ENCODE results near the gene LRP5. TPM values are rescaled to one million over a fixed set of nuclear protein-coding genes. Genes with fewer than 3 reads are reported as not detected.
A peak's percentile ranks its signal among the peaks of the same experiment; 100 is the strongest.

The LRP5 gene
- total RNA-seq, 1 donor from 2014 or later, result 20.2 TPM

DNA sequence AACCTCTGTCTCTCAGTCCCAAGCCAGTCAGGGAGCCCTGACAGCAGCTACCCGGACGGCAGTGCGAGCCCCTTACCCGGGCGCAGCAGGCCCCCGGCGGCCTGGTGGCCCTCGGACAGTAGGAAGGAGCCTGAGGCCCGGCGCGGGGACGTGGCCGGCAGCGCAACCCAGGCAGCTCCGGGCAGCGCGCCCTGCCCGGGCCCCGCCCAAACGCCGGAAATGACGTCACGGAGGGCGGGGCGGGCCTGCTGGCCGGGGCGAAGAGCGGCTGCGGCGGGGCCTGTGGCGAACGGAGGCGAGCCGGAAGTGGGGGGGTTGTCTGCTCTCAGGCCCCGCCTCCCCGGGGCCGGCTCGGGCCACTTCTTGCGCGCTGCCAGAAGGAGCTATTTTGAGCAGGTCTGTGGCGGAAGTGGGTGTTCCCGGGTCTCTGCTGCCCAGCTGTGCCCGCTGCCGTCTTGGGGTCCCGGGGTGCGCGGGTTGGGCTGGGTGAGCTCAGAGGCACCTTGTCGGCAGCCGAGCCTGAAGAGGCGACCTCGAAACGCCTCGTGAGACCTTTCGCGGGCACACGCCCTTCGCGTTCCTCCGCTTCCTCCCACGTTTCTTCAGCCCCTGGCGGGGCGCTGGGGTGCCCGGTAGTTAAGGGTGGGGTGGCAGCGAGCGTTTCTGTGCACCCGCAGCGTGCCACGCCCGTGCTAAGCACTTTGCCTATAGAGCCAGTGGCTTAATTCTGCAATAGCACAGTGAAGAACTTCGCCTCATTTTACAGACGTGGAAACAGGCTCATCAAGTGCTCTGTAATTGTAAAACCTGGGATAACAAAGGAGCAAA is 40.4 kb upstream of the LRP5 start, which contains the start of gene C11orf24:
Gene C11orf24, minus strand, starts transcription at position 193 of the 828 bp plus-strand sequence. CDS start 8,206 bp downstream, outside the sequence.
- H3K27ac ChIP-seq (ENCODE audit: low read depth, low read length), result peak within 1 kb of the TSS; percentile 94
- DNase-seq (ENCODE audit: low read depth), result peak; percentile 79

DNA sequence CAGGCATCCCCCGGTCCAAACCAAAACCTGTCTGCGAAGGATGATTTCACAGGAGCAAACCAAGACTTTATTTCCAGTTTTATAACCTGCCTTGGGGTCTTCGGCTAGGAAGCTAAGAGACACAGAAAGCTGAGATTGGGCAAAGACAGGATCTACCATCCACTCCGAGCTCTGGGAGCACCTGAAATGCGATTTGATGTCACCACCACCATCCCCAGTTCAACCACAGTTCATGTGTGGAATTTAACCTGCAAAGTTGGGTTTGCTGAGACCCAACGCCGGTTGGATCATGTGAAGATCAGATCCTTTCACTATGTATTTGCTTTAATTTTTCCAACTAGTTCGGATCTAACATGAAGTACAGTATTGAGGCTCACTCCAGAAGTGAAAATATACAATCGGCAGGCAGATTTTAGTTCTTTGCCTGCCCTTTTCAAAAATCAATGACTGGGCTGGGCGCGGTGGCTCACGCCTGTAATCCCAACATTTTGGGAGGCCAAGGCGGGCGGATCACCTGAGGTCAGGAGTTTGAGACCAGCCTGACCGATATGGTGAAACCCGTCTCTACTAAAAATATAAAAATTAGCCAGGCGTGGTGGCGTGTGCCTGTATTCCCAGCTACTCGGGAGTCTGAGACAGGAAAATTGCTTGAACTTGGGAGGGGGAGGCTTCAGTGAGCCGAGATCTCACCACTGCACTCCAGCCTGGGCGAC is 39.2 kb upstream of the LRP5 start:
- H3K27me3 Mint-ChIP-seq (ENCODE audit: low read depth, unreplicated experiment), result no peaks in the 10 kb centered on the region
- no peak overlapping the region for H3K9ac ChIP-seq (ENCODE audit: low read length)
- no peak overlapping the region for H2AFZ ChIP-seq (ENCODE audit: low read depth, low read length)
- peaks cover 35% of the 10 kb centered on the region for H3K79me2 ChIP-seq (ENCODE audit: insufficient read depth, low read length)
- peaks cover 24% of the 10 kb centered on the region for H4K20me1 ChIP-seq (ENCODE audit: insufficient read depth, low read length)
- FAIRE-seq, result no peak
- peaks cover 22% of the 10 kb centered on the region for H3K4me1 Mint-ChIP-seq (ENCODE audit: low read depth, unreplicated experiment)
- H3K4me3 ChIP-seq (ENCODE audit: insufficient read depth, low read depth, low read length), result no peak overlapping the region
- peak overlapping the region; percentile 89 for H3K4me2 ChIP-seq (ENCODE audit: low read length)
- H3K27me3 ChIP-seq (ENCODE audit: insufficient read depth, low read length), result no peaks in the 10 kb centered on the region
- H3K9me3 Mint-ChIP-seq (ENCODE audit: unreplicated experiment), result no peaks in the 10 kb centered on the region
- no peak overlapping the region for H3K27ac Mint-ChIP-seq (ENCODE audit: unreplicated experiment)
- H3K4me1 ChIP-seq (ENCODE audit: insufficient read depth, low read length), result peaks cover 18% of the 10 kb centered on the region
- H3K4me3 Mint-ChIP-seq (ENCODE audit: unreplicated experiment), result peak overlapping the region; percentile 99
- no peaks in the 10 kb centered on the region for H3K36me3 ChIP-seq (ENCODE audit: insufficient read depth, low read length)
- DNase-seq (ENCODE audit: low read depth), result no peak
- H3K27ac ChIP-seq (ENCODE audit: low read depth, low read length), result no peak overlapping the region
- H3K9me3 ChIP-seq (ENCODE audit: insufficient read depth, low read depth, low read length), result no peaks in the 10 kb centered on the region
- peaks cover 1% of the 10 kb centered on the region for H3K36me3 Mint-ChIP-seq (ENCODE audit: low read depth, unreplicated experiment)
- no peak for TF ChIP-seq EZH2 (IDR thresholded peaks at IDR 0.05; ENCODE audit: insufficient read depth, low read length)
- TF ChIP-seq, protein P1, sequence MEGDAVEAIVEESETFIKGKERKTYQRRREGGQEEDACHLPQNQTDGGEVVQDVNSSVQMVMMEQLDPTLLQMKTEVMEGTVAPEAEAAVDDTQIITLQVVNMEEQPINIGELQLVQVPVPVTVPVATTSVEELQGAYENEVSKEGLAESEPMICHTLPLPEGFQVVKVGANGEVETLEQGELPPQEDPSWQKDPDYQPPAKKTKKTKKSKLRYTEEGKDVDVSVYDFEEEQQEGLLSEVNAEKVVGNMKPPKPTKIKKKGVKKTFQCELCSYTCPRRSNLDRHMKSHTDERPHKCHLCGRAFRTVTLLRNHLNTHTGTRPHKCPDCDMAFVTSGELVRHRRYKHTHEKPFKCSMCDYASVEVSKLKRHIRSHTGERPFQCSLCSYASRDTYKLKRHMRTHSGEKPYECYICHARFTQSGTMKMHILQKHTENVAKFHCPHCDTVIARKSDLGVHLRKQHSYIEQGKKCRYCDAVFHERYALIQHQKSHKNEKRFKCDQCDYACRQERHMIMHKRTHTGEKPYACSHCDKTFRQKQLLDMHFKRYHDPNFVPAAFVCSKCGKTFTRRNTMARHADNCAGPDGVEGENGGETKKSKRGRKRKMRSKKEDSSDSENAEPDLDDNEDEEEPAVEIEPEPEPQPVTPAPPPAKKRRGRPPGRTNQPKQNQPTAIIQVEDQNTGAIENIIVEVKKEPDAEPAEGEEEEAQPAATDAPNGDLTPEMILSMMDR (IDR thresholded peaks at IDR 0.05; ENCODE audit: insufficient read depth, low read depth, low read length), result no peak

More for the DNA sequence above, 40.4 kb upstream of the LRP5 start, which contains the start of gene C11orf24:
- TF ChIP-seq EZH2 (IDR thresholded peaks at IDR 0.05; ENCODE audit: insufficient read depth, low read length), result no peak
- TF ChIP-seq, protein P1 (IDR thresholded peaks at IDR 0.05; ENCODE audit: insufficient read depth, low read depth, low read length), result no peak
- Histone ChIP-seq H3K4me2 (ENCODE audit: low read length) (peak within 1 kb of the TSS; percentile 89), H3K79me2 (ENCODE audit: insufficient read depth, low read length) (peaks cover 47% of the 10 kb centered on the region), H4K20me1 (ENCODE audit: insufficient read depth, low read length) (peaks cover 36% of the 10 kb centered on the region), H2AFZ (ENCODE audit: low read depth, low read length) (peak within 1 kb of the TSS; percentile 98), H3K9ac (ENCODE audit: low read length) (peak within 1 kb of the TSS; percentile 99), H3K9me3 (ENCODE audit: insufficient read depth, low read depth, low read length) (no peaks in the 10 kb centered on the region), H3K36me3 (ENCODE audit: insufficient read depth, low read length) (peaks cover 7% of the 10 kb centered on the region), H3K4me3 (ENCODE audit: insufficient read depth, low read depth, low read length) (peak within 1 kb of the TSS; percentile 93), H3K27me3 (ENCODE audit: insufficient read depth, low read length) (no peaks in the 10 kb centered on the region), H3K4me1 (ENCODE audit: insufficient read depth, low read length) (peaks cover 18% of the 10 kb centered on the region)
- Mint-ChIP-seq H3K4me3 (ENCODE audit: unreplicated experiment) (peak within 1 kb of the TSS; percentile 99), H3K9me3 (ENCODE audit: unreplicated experiment) (no peaks in the 10 kb centered on the region), H3K4me1 (ENCODE audit: low read depth, unreplicated experiment) (peaks cover 25% of the 10 kb centered on the region), H3K27ac (ENCODE audit: unreplicated experiment) (peak within 1 kb of the TSS; percentile 97), H3K27me3 (ENCODE audit: low read depth, unreplicated experiment) (no peaks in the 10 kb centered on the region), H3K36me3 (ENCODE audit: low read depth, unreplicated experiment) (peaks cover 11% of the 10 kb centered on the region)
- FAIRE-seq, result no peak

Data from astrocyte (in vitro differentiated cells and primary cell).